AG04450 (cell line): Measurements from ENCODE around the gene KCTD21. TPM values are rescaled to one million over a fixed set of nuclear protein-coding genes. Genes with fewer than 3 reads are reported as not detected.

Source experiments
- CTCF ChIA-PET: fragments of 300-600, 350-600 bp; formaldehyde crosslinking; extraction: SDS; loops from one replicate; lab custom pipeline; 2022; ENCODE audit warnings: antibody characterized with exemption, inconsistent platforms; lab: Charles Lee
- POLR2A ChIA-PET: fragments of 350-600 bp; formaldehyde crosslinking; extraction: SDS; loops from one replicate; lab custom pipeline; 2021; ENCODE audit warnings: antibody characterized with exemption, inconsistent platforms; lab: Yijun Ruan, JAX
- DNase-seq: peaks from one replicate; pipeline ENCODE4 v3.0.0-alpha.2; 2011; ENCODE audit warnings: low read depth, low spot score
- H3K27ac ChIP-seq: one replicate; pipeline ENCODE4 v1.5.1; 2012; ENCODE audit warnings: low read depth, low read length, control low read depth
- H3K27me3 ChIP-seq: one replicate; pipeline ENCODE4 v1.6.0; 2012; ENCODE audit warnings: low read length; ENCODE audit not compliant: control insufficient read depth, insufficient read depth
- H3K4me3 ChIP-seq: 2 replicates; pipeline ENCODE4 v1.5.1; 2011; ENCODE audit warnings: mild to moderate bottlenecking, low read depth, low read length, control low read depth
- H3K9me3 ChIP-seq: 2 replicates; pipeline ENCODE4 v1.5.1; 2012; ENCODE audit warnings: low read length; ENCODE audit not compliant: control insufficient read depth, insufficient read depth
- CTCF ChIP-seq: IDR thresholded peaks from 2 replicates; pipeline ENCODE4 v1.5.1; 2011; ENCODE audit warnings: low read depth, low read length, control low read depth, inconsistent platforms
- polyA plus RNA-seq: library from polyadenylated mRNA; depleted of rRNA; stranded (reverse); fragments of >200 nt; gene quantifications from 2 replicates; pipeline ENCODE4 v1.2.3, GENCODE V29; 2011

KCTD21 gene
- polyA plus RNA-seq, 1 experiment = 18.4 TPM

GRCh38 chr11:78217650-78218541 lies 29.5 kb upstream of the KCTD21 start:
- CTCF ChIA-PET = interaction anchor here (0.7 to 1.6 kb wide), 2 partner anchors 347 kb away, joined by 3 to 5 read pairs; no protein-coding TSS in a partner anchor
- POLR2A ChIA-PET = no interaction called here
- H3K4me3 ChIP-seq = no peak overlapping the region
- no peak overlapping the region for H3K27ac ChIP-seq
- no peaks in the 10 kb centered on the region for H3K27me3 ChIP-seq
- no peak for TF ChIP-seq CTCF
- no peak for DNase-seq
- no peaks in the 10 kb centered on the region for H3K9me3 ChIP-seq

GRCh38 chr11:78216571-78217287 lies 28.3 kb upstream of the KCTD21 start:
- no peaks in the 10 kb centered on the region for H3K9me3 ChIP-seq
- CTCF ChIA-PET = interaction anchor here (0.7 to 2.1 kb wide), 3 partner anchors 11 to 348 kb away, joined by 3 to 8 read pairs (median 3); no protein-coding TSS in a partner anchor
- no peak overlapping the region for H3K4me3 ChIP-seq
- DNase-seq = no peak
- TF ChIP-seq CTCF = no peak
- POLR2A ChIA-PET = no interaction called here
- no peaks in the 10 kb centered on the region for H3K27me3 ChIP-seq
- H3K27ac ChIP-seq = no peak overlapping the region

- Histone ChIP-seq H3K4me3 (no peak overlapping the region), H3K27me3 (no peaks in the 10 kb centered on the region), H3K9me3 (no peaks in the 10 kb centered on the region), H3K27ac (no peak overlapping the region)
- no peak for DNase-seq
- ChIA-PET CTCF (interaction anchor here (1.1 to 2.1 kb wide), 2 partner anchors 12 to 348 kb away, joined by 3 to 8 read pairs; no protein-coding TSS in a partner anchor), POLR2A (no interaction called here)
- TF ChIP-seq CTCF = no peak
Measured at GRCh38 chr11:78216021-78216420, 27.6 kb upstream of the KCTD21 start.

- no peaks in the 10 kb centered on the region for H3K27me3 ChIP-seq
- ChIA-PET CTCF (interaction anchor here (2.1 kb wide), 1 partner anchor 350 kb away, joined by 8 read pairs; no protein-coding TSS in a partner anchor), POLR2A (no interaction called here)
- no peak for TF ChIP-seq CTCF
- H3K9me3 ChIP-seq = no peaks in the 10 kb centered on the region; the same call in 1 of the 2 replicates
- no peak overlapping the region for H3K27ac ChIP-seq
- no peak overlapping the region for H3K4me3 ChIP-seq
- DNase-seq = no peak
Measured at GRCh38 chr11:78214331-78215194, 26.1 kb upstream of the KCTD21 start.
